Lower leg skin (tissue), 3 donors: ENCODE data around the gene CNGA3.

Experiments
- POLR2A ChIP-seq, 2 donors: fragments of 450-650 bp; IDR thresholded peaks; one replicate each; pipeline ENCODE4 v1.6.1; 2016 to 2017; ENCODE audit warnings: antibody characterized with exemption in 2 of 2, mild to moderate bottlenecking in 1 of 2, moderate library complexity in 1 of 2
- TF ChIP-seq, protein P1 (sequence below), 3 donors: fragments of 450-650 bp; IDR thresholded peaks; one replicate each; pipeline ENCODE4 v1.5.1; 2016; ENCODE audit warnings: antibody characterized with exemption in 3 of 3, mild to moderate bottlenecking in 3 of 3, moderate library complexity in 2 of 3

DNA sequence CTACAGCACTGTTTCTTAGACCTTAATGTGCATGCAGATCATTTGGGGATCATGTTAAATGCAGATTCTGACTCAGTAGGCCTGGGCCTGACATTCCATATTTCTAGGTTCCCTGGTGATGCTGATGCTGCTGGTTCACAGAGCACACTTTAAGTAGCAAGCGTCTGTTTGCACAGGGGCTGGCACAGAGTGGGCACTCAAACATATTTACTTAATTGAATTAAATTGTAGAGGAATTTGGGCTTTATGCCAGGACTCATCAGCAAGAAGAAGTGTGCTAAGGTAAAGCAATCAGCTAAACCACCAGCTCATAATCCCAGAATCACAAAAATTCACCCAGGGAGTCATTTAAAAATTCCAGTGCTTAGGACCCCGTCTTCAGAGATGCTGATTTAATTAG lies 73.3 kb downstream of the CNGA3 start:
- TF ChIP-seq, protein P1, sequence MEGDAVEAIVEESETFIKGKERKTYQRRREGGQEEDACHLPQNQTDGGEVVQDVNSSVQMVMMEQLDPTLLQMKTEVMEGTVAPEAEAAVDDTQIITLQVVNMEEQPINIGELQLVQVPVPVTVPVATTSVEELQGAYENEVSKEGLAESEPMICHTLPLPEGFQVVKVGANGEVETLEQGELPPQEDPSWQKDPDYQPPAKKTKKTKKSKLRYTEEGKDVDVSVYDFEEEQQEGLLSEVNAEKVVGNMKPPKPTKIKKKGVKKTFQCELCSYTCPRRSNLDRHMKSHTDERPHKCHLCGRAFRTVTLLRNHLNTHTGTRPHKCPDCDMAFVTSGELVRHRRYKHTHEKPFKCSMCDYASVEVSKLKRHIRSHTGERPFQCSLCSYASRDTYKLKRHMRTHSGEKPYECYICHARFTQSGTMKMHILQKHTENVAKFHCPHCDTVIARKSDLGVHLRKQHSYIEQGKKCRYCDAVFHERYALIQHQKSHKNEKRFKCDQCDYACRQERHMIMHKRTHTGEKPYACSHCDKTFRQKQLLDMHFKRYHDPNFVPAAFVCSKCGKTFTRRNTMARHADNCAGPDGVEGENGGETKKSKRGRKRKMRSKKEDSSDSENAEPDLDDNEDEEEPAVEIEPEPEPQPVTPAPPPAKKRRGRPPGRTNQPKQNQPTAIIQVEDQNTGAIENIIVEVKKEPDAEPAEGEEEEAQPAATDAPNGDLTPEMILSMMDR (IDR thresholded peaks at IDR 0.05), result no peak
- no peak for TF ChIP-seq POLR2A (IDR thresholded peaks at IDR 0.05)
